DOHH2 (cell line): ENCODE results near the gene RAC2.

Experiments used
- H3F3A ChIP-seq: fragments of 200-600 bp; sonication (generic), shearing (Covaris generic); 2 replicates; pipeline ENCODE4 v1.6.0; 2016; ENCODE audit warnings: antibody characterized with exemption, mild to moderate bottlenecking; ENCODE audit not compliant: control insufficient read depth, insufficient read depth
- H3K27ac ChIP-seq: fragments of 200-600 bp; sonication (generic); 2 replicates; pipeline ENCODE4 v1.5.1; 2014; ENCODE audit warnings: low read depth, mild to moderate bottlenecking, low read length, moderate library complexity
- H3K27me3 ChIP-seq: fragments of 200-600 bp; sonication (generic); 2 replicates; pipeline ENCODE4 v1.6.1; 2014; ENCODE audit warnings: mild to moderate bottlenecking, low read length, mixed read lengths; ENCODE audit not compliant: control insufficient read depth
- H3K36me3 ChIP-seq: fragments of 200-600 bp; sonication (generic); 2 replicates; pipeline ENCODE4 v1.6.1; 2014; ENCODE audit warnings: mild to moderate bottlenecking, low read length, moderate library complexity, mixed read lengths; ENCODE audit not compliant: control insufficient read depth
- H3K4me1 ChIP-seq: fragments of 200-600 bp; sonication (generic); 2 replicates; pipeline ENCODE4 v1.6.1; 2014; ENCODE audit warnings: mild to moderate bottlenecking, low read length, mixed read lengths; ENCODE audit not compliant: control insufficient read depth
- H3K4me2 ChIP-seq: fragments of 200-600 bp; sonication (generic); 2 replicates; pipeline ENCODE4 v1.6.0; 2014; ENCODE audit warnings: mild to moderate bottlenecking, low read length, moderate library complexity
- H3K4me3 ChIP-seq: fragments of 200-600 bp; sonication (generic); 2 replicates; pipeline ENCODE4 v1.5.1; 2014; ENCODE audit warnings: mild to moderate bottlenecking, low read length, mixed read lengths
- H3K79me2 ChIP-seq: fragments of 200-600 bp; sonication (generic); 2 replicates; pipeline ENCODE4 v1.6.1; 2014; ENCODE audit warnings: mild to moderate bottlenecking, low read length, mixed read lengths; ENCODE audit not compliant: control insufficient read depth
- H3K9me2 ChIP-seq: fragments of 200-600 bp; sonication (generic); replicated peaks from 2 replicates; pipeline ENCODE4 v1.6.1; 2014; ENCODE audit warnings: mild to moderate bottlenecking, low read length, mixed read lengths; ENCODE audit not compliant: control insufficient read depth
- H3K9me3 ChIP-seq: fragments of 200-600 bp; sonication (generic); 2 replicates; pipeline ENCODE4 v1.6.1; 2014; ENCODE audit warnings: antibody characterized with exemption, low read length, mixed read lengths; ENCODE audit not compliant: control insufficient read depth, insufficient read depth
- H4K20me1 ChIP-seq: fragments of 200-600 bp; sonication (generic); 2 replicates; pipeline ENCODE4 v1.6.0; 2014; ENCODE audit warnings: low read depth, mild to moderate bottlenecking, antibody characterized with exemption, low read length, moderate library complexity; ENCODE audit not compliant: control insufficient read depth, insufficient read depth
- EZH2phosphoT487 ChIP-seq: fragments of 200-600 bp; sonication (generic); IDR thresholded peaks from 2 replicates; pipeline ENCODE4 v1.6.1; 2017; ENCODE audit warnings: borderline replicate concordance, mild to moderate bottlenecking, antibody characterized with exemption, low read length, moderate library complexity, mixed read lengths
- TF ChIP-seq, protein P1 (sequence below): fragments of 200-600 bp; sonication (generic); IDR thresholded peaks from one replicate; pipeline ENCODE4 v1.5.1; 2014; ENCODE audit warnings: antibody characterized with exemption, mild to moderate bottlenecking, low read depth, low read length; ENCODE audit not compliant: poor library complexity, severe bottlenecking

RAC2 gene

DNA sequence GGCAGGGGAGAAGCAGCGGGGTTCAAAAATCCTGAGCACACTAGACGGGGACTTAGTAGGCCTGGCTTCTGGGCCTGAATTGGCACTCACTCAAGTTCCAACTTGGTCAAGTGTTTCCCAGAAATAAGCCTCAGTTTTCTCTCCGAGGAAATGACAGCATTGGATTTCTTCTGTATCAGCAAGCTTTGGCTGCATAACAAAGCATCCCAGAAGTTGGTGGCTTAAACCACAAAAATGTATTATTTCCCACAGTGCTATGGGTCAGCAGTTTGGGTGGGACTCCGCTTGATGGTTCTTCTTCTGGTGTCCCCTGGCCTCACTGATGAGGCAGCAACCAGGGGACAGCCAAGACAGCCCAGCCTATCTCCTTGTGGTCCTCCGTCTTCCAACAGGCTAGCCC lies 36.6 kb upstream of the RAC2 start:
- no peaks in the 10 kb centered on the region for H3K27me3 ChIP-seq
- H3K9me3 ChIP-seq, result no peaks in the 10 kb centered on the region
- no peaks in the 10 kb centered on the region for H3K9me2 ChIP-seq
- peaks cover 22% of the 10 kb centered on the region for H3K36me3 ChIP-seq
- H3K4me2 ChIP-seq, result no peak overlapping the region
- H3K27ac ChIP-seq, result no peak overlapping the region
- H3K79me2 ChIP-seq, result peaks cover 30% of the 10 kb centered on the region
- no peaks in the 10 kb centered on the region for H4K20me1 ChIP-seq
- peaks cover 25% of the 10 kb centered on the region for H3F3A ChIP-seq
- TF ChIP-seq EZH2phosphoT487, result no peak
- TF ChIP-seq, protein P1, sequence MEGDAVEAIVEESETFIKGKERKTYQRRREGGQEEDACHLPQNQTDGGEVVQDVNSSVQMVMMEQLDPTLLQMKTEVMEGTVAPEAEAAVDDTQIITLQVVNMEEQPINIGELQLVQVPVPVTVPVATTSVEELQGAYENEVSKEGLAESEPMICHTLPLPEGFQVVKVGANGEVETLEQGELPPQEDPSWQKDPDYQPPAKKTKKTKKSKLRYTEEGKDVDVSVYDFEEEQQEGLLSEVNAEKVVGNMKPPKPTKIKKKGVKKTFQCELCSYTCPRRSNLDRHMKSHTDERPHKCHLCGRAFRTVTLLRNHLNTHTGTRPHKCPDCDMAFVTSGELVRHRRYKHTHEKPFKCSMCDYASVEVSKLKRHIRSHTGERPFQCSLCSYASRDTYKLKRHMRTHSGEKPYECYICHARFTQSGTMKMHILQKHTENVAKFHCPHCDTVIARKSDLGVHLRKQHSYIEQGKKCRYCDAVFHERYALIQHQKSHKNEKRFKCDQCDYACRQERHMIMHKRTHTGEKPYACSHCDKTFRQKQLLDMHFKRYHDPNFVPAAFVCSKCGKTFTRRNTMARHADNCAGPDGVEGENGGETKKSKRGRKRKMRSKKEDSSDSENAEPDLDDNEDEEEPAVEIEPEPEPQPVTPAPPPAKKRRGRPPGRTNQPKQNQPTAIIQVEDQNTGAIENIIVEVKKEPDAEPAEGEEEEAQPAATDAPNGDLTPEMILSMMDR, result no peak
- no peak overlapping the region for H3K4me3 ChIP-seq
- peaks cover 81% of the 10 kb centered on the region for H3K4me1 ChIP-seq

DNA sequence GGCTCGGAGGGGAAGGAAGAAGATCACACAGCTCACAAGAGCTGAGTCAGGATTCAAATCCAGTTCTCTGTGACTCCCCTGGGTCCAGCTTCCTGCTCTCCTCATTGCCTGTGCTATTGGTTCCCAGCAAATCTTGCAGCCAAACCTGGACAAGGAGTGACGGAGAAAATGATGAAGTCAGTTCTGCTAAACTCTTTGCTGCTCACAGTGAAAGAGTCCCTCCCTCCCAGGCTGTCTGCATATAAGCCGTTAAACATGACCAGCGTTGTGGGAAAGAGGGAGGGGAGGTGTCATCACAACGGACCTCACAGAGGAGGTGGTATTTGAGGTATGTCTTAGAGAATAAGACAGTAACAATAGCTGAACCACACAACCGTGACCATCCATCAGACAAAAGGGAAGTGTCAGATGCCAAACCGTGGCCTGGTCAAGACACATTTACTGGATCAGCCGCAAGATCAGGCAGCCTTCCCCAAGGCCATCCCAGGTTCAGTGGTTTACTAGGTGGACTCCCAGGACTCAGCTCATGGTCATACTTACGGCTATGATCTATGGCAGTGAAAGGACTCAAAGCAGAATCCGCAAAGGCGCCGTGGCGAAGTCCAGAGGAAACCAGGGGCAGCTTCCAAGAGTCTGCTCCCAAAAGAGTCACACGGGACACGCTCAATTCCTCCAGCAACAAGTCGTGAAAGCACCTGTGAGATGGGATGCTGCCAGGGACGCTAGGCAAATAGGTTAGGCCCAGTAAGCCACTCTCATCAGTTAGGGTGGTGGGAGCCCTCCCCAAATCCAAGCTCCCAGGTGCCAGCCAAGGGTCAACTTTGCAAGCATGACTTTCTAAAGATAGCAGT lies 35.5 kb upstream of the RAC2 start:
- H3K9me3 ChIP-seq, result no peaks in the 10 kb centered on the region
- no peak overlapping the region for H3K4me3 ChIP-seq
- peak overlapping the region; percentile 36 for H3K4me2 ChIP-seq
- peaks cover 26% of the 10 kb centered on the region for H3K79me2 ChIP-seq
- TF ChIP-seq, protein P1, result no peak
- TF ChIP-seq EZH2phosphoT487, result no peak
- no peaks in the 10 kb centered on the region for H3K9me2 ChIP-seq
- H3F3A ChIP-seq, result peaks cover 21% of the 10 kb centered on the region
- no peaks in the 10 kb centered on the region for H3K27me3 ChIP-seq
- H3K36me3 ChIP-seq, result peaks cover 19% of the 10 kb centered on the region
- H3K27ac ChIP-seq, result no peak overlapping the region
- H3K4me1 ChIP-seq, result peaks cover 81% of the 10 kb centered on the region
- H4K20me1 ChIP-seq, result no peaks in the 10 kb centered on the region

DNA sequence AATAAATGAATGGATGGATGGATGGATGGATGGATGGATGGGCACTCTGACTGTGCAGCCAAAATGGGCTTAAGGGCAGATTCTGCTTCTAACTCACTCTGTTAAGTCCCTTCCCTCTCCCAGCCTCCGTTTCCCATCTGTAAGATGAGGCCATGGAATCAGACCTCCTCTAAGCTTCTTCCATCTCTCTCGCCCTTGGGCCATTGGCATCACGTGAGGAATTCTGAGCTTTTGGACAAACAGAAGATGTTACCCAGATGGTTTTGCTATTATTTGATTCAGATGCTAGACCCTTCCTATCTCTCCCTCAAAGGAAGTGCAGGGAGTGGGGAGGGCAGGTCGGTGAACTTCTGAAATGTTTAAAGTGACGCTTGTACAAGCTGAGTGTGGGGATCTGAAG lies 34.2 kb upstream of the RAC2 start:
- Histone ChIP-seq H3K27me3 (no peaks in the 10 kb centered on the region), H3K4me1 (peaks cover 81% of the 10 kb centered on the region), H3K4me2 (no peak overlapping the region), H3F3A (peaks cover 10% of the 10 kb centered on the region; the same call in 1 of the 2 replicates), H3K4me3 (no peak overlapping the region), H3K9me2 (no peaks in the 10 kb centered on the region), H4K20me1 (no peaks in the 10 kb centered on the region), H3K9me3 (no peaks in the 10 kb centered on the region), H3K36me3 (peaks cover 7% of the 10 kb centered on the region; the same call in 1 of the 2 replicates), H3K27ac (no peak overlapping the region), H3K79me2 (peaks cover 13% of the 10 kb centered on the region)
- TF ChIP-seq EZH2phosphoT487, result no peak
- TF ChIP-seq, protein P1, result no peak
